VCaP (cell line): Measurements from ENCODE around the gene BCAS2.
A peak's percentile ranks its signal among the peaks of the same experiment; 100 is the strongest.

Experiments used
- H3K27ac ChIP-seq: fragments of 450-650 bp; 2 replicates; pipeline ENCODE4 v1.5.1; 2017
- TF ChIP-seq, protein P1 (sequence below): fragments of 450-650 bp; conservative IDR thresholded peaks from 2 replicates; pipeline ENCODE4 v1.5.1; 2017; ENCODE audit warnings: mild to moderate bottlenecking, moderate library complexity

The BCAS2 gene

DNA sequence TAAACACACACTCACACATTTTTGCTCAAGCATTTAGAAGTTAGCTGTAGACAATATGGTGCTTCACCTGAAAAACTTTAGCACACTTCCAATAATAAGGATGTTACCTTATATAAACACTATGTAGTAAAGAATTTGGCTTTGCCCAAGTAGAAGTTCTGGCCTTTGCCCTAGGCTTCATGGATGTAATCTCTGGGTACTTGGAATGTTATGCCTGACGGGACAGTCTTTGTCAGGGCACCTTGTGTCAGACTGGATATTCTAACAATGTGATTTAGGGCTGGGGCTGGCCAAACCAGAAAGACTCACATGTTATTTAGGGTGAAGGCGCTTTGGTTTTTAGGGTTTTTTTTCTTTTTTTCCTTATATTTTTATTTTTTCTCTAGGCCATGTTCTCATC, 35.6 kb downstream of the BCAS2 start:
- TF ChIP-seq, protein P1, sequence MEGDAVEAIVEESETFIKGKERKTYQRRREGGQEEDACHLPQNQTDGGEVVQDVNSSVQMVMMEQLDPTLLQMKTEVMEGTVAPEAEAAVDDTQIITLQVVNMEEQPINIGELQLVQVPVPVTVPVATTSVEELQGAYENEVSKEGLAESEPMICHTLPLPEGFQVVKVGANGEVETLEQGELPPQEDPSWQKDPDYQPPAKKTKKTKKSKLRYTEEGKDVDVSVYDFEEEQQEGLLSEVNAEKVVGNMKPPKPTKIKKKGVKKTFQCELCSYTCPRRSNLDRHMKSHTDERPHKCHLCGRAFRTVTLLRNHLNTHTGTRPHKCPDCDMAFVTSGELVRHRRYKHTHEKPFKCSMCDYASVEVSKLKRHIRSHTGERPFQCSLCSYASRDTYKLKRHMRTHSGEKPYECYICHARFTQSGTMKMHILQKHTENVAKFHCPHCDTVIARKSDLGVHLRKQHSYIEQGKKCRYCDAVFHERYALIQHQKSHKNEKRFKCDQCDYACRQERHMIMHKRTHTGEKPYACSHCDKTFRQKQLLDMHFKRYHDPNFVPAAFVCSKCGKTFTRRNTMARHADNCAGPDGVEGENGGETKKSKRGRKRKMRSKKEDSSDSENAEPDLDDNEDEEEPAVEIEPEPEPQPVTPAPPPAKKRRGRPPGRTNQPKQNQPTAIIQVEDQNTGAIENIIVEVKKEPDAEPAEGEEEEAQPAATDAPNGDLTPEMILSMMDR: no peak
- H3K27ac ChIP-seq: no peak overlapping the region

DNA sequence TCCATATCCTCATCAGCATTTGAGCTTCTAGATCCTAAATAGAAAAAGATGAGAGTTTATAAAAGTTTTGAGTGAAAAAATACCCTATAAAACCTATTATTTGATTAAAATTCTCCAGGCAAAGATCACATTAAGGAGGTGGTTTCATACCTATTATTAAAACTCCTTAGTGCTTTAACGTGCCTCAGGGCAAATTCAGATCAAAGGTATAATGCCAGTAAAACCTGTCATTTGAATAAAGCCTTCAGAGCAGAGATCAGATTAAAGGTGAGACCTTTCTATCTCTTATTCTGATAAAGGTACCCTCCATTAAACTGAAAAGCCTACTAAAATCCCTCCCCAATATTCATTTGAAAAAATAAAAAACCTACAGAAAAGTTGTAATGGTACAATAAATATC, 36.1 kb downstream of the BCAS2 start:
- TF ChIP-seq, protein P1: no peak

GRCh38 chr1:114540821-114541220, 40.6 kb downstream of the BCAS2 start:
- TF ChIP-seq, protein P1: no peak
- peak overlapping the region; percentile 72 for H3K27ac ChIP-seq

More for the DNA sequence above, 36.1 kb downstream of the BCAS2 start:
- H3K27ac ChIP-seq: no peak overlapping the region

DNA sequence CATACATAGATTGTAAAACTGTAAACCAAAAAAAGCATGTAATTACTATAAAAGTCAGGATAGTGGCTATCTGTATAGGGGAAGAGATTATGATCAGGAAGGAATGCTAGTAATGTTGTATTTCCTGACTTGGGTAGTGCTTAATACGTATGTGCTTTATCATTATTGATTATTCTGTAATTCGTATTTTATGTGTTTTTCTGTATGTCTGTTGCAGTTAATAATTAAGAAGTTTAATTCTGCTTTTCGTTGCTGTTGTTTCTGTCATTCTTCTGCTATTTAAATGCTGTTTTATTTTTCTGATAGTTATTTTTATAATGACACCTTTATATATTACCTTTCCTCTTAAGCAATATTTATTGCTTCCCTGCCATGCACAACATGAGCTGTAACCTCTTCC, 41.1 kb downstream of the BCAS2 start:
- TF ChIP-seq, protein P1: no peak

GRCh38 chr1:114536043-114536442, 45.4 kb downstream of the BCAS2 start:
- no peak overlapping the region for H3K27ac ChIP-seq
- TF ChIP-seq, protein P1: no peak

More for the DNA sequence above, 41.1 kb downstream of the BCAS2 start:
- H3K27ac ChIP-seq: peak overlapping the region; percentile 72

GRCh38 chr1:114535401-114535800, 46.0 kb downstream of the BCAS2 start:
- H3K27ac ChIP-seq: no peak overlapping the region
- TF ChIP-seq, protein P1: no peak

DNA sequence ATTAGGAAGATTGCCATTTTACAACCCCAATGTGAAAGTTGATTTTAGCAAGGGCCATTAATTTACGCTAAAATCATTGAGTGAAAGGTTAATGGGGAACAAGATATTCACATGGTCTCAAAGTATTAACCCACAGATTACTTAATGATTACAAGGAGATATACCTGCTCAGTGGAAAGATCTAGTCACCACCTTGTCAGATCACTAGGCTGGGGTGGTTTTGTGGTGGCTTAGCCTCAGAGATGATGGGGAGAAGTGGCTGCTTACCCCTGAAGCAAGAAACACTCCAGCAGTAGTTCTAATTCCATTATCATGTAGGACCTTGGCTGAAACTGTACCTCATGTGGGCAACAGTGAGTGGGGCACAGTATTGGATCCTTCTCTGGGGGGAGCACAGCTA, 50.3 kb downstream of the BCAS2 start:
- TF ChIP-seq, protein P1: no peak

DNA sequence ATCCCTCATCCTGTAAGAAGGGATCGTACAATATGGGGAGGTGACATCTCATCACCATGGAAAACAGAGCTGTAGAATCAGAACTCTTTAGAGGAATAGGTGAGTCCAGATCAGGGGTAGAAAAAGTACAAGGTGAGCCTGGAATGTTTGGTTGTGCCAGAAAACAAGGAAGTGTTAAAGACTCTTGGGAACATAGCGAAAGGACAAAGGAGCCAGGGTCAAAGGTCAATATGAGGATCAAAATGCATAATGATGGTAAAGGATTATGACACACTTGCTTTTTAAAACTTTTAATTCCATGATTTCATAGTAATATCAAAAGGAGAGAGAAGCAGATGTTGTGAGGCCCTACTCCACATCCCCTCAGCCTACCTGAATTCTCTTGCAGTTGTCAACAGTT, 51.2 kb downstream of the BCAS2 start:
- TF ChIP-seq, protein P1: no peak
- H3K27ac ChIP-seq: no peak overlapping the region

More for the DNA sequence above, 50.3 kb downstream of the BCAS2 start:
- H3K27ac ChIP-seq: no peak overlapping the region
